HFFc6 (cell line): ENCODE measurements around the gene MT1M. TPM values are rescaled to one million over a fixed set of nuclear protein-coding genes. Genes with fewer than 3 reads are reported as not detected.
A peak's percentile ranks its signal among the peaks of the same experiment; 100 is the strongest.

Experiments
- DNase-seq: peaks from one replicate; pipeline ENCODE4 v3.0.0-alpha.2; 2018
- H3K27ac Mint-ChIP-seq: 2 replicates; pipeline ENCODE4 v1.8.0; 2020; ENCODE audit warnings: mild to moderate bottlenecking, mixed read lengths
- H3K27me3 Mint-ChIP-seq: 2 replicates; pipeline ENCODE4 v1.8.0; 2021; ENCODE audit warnings: mild to moderate bottlenecking, moderate library complexity, mixed read lengths; ENCODE audit not compliant: insufficient read depth
- H3K36me3 Mint-ChIP-seq: 2 replicates; pipeline ENCODE4 v1.8.0; 2021; ENCODE audit warnings: low read depth, mixed read lengths
- H3K4me1 Mint-ChIP-seq: 2 replicates; pipeline ENCODE4 v1.8.0; 2020; ENCODE audit warnings: low read depth, mixed read lengths
- H3K4me3 Mint-ChIP-seq: 2 replicates; pipeline ENCODE4 v1.8.0; 2020; ENCODE audit warnings: mild to moderate bottlenecking, moderate library complexity, mixed read lengths
- H3K9me3 Mint-ChIP-seq: 2 replicates; pipeline ENCODE4 v1.8.0; 2020; ENCODE audit warnings: mild to moderate bottlenecking, mixed read lengths
- total RNA-seq, 6 experiments: library from RNA; stranded (reverse); fragmentation: NEBNext Ultra II Directional; extraction: Animal tissue kit (Norgen Biotek cat#: 25700); gene quantifications; 2 replicates in 1 of 6; 3 replicates in 5 of 6; pipeline ENCODE4 v1.2.3, GENCODE V29; 2021
- TF ChIP-seq, protein P1 (sequence below): fragments of 200-600 bp; sonication (generic); IDR thresholded peaks from 2 replicates; pipeline ENCODE4 v1.5.0; 2021; ENCODE audit warnings: antibody characterized with exemption, mild to moderate bottlenecking

Gene MT1M
- total RNA-seq, 6 experiments from 2014 or later, result 0.21 to 0.41 (median 0.28) TPM; not detected in 1

GRCh38 chr16:56636616-56637413 is 4.4 kb downstream of the MT1M start:
- H3K9me3 Mint-ChIP-seq, result no peaks in the 10 kb centered on the region
- no peak overlapping the region for H3K4me3 Mint-ChIP-seq
- TF ChIP-seq, protein P1, sequence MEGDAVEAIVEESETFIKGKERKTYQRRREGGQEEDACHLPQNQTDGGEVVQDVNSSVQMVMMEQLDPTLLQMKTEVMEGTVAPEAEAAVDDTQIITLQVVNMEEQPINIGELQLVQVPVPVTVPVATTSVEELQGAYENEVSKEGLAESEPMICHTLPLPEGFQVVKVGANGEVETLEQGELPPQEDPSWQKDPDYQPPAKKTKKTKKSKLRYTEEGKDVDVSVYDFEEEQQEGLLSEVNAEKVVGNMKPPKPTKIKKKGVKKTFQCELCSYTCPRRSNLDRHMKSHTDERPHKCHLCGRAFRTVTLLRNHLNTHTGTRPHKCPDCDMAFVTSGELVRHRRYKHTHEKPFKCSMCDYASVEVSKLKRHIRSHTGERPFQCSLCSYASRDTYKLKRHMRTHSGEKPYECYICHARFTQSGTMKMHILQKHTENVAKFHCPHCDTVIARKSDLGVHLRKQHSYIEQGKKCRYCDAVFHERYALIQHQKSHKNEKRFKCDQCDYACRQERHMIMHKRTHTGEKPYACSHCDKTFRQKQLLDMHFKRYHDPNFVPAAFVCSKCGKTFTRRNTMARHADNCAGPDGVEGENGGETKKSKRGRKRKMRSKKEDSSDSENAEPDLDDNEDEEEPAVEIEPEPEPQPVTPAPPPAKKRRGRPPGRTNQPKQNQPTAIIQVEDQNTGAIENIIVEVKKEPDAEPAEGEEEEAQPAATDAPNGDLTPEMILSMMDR, result no peak
- peaks cover 21% of the 10 kb centered on the region for H3K4me1 Mint-ChIP-seq
- DNase-seq, result no peak
- H3K27ac Mint-ChIP-seq, result no peak overlapping the region
- H3K36me3 Mint-ChIP-seq, result no peaks in the 10 kb centered on the region; the same call in 1 of the 2 replicates
- peaks cover 68% of the 10 kb centered on the region for H3K27me3 Mint-ChIP-seq

DNA sequence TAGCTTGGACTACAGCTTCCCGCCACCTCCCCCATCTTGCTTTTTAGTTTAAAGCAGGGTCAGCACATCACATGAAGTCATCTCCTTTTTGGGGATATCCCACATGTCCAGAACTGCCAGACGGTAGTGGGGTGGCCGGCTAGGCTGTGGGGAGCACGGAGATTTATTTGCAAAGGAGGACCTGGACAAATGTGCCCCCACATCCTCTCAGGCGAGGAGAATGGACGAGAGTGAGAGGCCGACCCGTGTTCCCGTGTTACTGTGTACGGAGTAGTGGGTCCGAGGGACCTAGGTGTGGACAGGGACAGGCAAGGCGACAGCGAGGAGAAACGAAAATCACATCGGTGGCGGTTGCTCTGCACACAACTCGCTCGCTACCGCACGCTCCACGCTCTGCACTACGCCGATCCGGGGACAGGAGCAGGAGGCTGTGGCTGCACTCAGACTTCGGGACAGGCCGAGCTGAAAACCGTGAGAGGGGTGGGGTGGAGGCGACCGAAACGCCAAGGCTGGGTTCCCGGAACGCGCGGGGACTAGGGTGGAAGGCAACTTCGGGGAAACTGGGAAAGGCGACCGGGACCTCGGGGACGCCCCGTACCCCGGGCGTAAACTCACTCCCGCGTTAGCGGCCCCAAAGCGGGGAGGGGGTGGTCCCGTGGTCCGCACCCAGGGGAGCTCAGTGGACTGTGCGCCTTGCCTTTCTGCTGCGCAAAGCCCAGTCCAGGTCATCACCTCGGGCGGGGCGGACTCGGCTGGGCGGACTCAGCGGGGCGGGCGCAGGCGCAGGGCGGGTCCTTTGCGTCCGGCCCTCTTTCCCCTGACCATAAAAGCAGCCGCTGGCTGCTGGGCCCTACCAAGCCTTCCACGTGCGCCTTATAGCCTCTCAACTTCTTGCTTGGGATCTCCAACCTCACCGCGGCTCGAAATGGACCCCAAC is 5.6 kb downstream of the MT1M start, which contains the start of gene MT1A:
MT1A (plus strand) TSS at position 853 of the 937 bp plus-strand sequence; CDS start at position 926, 73 bp downstream.
- peak within 1 kb of the TSS; percentile 78 for H3K4me3 Mint-ChIP-seq
- H3K27me3 Mint-ChIP-seq, result peaks cover 75% of the 10 kb centered on the region
- DNase-seq, result no peak
- H3K36me3 Mint-ChIP-seq, result no peaks in the 10 kb centered on the region; the same call in 1 of the 2 replicates
- TF ChIP-seq, protein P1, result no peak
- no peak within 1 kb of the TSS for H3K27ac Mint-ChIP-seq
- no peaks in the 10 kb centered on the region for H3K9me3 Mint-ChIP-seq
- peaks cover 19% of the 10 kb centered on the region for H3K4me1 Mint-ChIP-seq

GRCh38 chr16:56639045-56639444 is 6.6 kb downstream of the MT1M start:
- Mint-ChIP-seq H3K4me1 (peaks cover 26% of the 10 kb centered on the region), H3K9me3 (no peaks in the 10 kb centered on the region), H3K36me3 (no peaks in the 10 kb centered on the region; the same call in 1 of the 2 replicates), H3K27me3 (peaks cover 77% of the 10 kb centered on the region), H3K27ac (no peak overlapping the region), H3K4me3 (no peak overlapping the region)
- TF ChIP-seq, protein P1, result no peak
- DNase-seq, result no peak

DNA sequence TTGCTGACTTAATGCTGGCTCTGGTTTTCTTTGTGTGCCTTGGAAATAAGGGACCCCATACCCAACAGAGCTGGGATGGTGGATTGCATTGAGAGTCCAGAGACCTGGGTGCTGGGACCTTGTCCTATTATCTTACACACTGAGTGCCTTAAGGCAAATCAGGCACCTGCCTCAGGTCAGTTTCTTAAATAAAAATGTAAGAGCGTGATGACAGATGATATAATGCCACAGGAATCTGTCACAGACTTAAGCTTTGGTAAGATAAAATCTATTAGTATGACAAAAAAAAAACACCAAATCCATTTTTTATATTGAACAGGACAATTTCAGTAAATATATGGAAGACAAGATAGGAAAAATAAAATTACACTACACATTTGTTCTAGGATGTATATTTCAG is 7.6 kb downstream of the MT1M start:
- no peaks in the 10 kb centered on the region for H3K9me3 Mint-ChIP-seq
- TF ChIP-seq, protein P1, result no peak
- H3K4me1 Mint-ChIP-seq, result peaks cover 21% of the 10 kb centered on the region
- no peak overlapping the region for H3K4me3 Mint-ChIP-seq
- no peak for DNase-seq
- H3K27ac Mint-ChIP-seq, result no peak overlapping the region
- peaks cover 77% of the 10 kb centered on the region for H3K27me3 Mint-ChIP-seq
- no peaks in the 10 kb centered on the region; the same call in 1 of the 2 replicates for H3K36me3 Mint-ChIP-seq

DNA sequence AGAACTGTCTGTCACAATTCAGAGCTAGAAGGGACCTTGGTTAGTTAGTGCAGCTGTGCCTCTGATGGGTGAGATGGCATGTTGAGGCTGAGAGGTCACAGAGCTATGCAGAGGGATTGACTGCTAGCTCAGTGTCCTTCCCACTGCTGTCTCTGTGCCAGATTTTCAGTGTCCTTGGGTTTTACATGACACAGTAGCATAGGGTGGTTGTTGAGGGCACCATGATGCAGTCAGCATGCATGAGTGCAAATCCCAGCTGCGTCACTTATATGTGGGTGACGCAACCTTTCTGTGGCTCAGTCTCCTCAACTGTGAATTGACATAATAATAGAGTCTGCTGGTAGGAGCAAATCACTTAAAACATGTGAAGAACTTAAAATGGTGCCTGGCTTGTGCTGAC is 8.7 kb downstream of the MT1M start:
- no peaks in the 10 kb centered on the region for H3K36me3 Mint-ChIP-seq
- H3K27ac Mint-ChIP-seq, result no peak overlapping the region
- peaks cover 81% of the 10 kb centered on the region for H3K27me3 Mint-ChIP-seq
- DNase-seq, result no peak
- TF ChIP-seq, protein P1, result no peak
- H3K4me3 Mint-ChIP-seq, result no peak overlapping the region
- H3K4me1 Mint-ChIP-seq, result peaks cover 20% of the 10 kb centered on the region
- no peaks in the 10 kb centered on the region for H3K9me3 Mint-ChIP-seq
